Erythroblast (primary cell): ENCODE data around the gene LGR6.

Source experiments
- GATA1 ChIP-seq: IDR thresholded peaks from 2 replicates; pipeline ENCODE4 v1.6.1; 2011; ENCODE audit warnings: low read depth, mild to moderate bottlenecking, control low read depth, low read length, moderate library complexity
- POLR2A ChIP-seq: IDR thresholded peaks from 2 replicates; pipeline ENCODE4 v1.6.1; 2011; ENCODE audit warnings: mild to moderate bottlenecking, low read length

GRCh38 chr1:202156590-202156989 lies 37.0 kb upstream of the LGR6 start:
- TF ChIP-seq POLR2A (no peak), GATA1 (no peak)
